Caco-2 (cell line): ENCODE results near the gene KLLN. TPM values are rescaled to one million over a fixed set of nuclear protein-coding genes. Genes with fewer than 3 reads are reported as not detected.
"Not testable (repeated sequence)": the region's sequence is repeated elsewhere in the genome, so short reads cannot be mapped to it uniquely, and the experiment has no call there.

Source experiments
- BruUV-seq: library from RNA; stranded (reverse); fragments of 400-500 nt; replicated peaks from 2 replicates; lab custom pipeline; 2021; lab: Mats Ljungman, UMichigan
- CTCF ChIA-PET: fragments of 300-600 bp; sonication (Branson Sonifier 250); formaldehyde crosslinking; loops from one replicate; lab custom pipeline; 2022; ENCODE audit warnings: antibody characterized with exemption; lab: Charles Lee
- POLR2A ChIA-PET: fragments of 300-600 bp; sonication (Branson Sonifier 250); formaldehyde crosslinking; loops from one replicate; lab custom pipeline; 2022; ENCODE audit warnings: antibody characterized with exemption; lab: Charles Lee
- DNase-seq, 2 experiments: peaks; one replicate each; pipeline versions ENCODE4 v3.0.0 to v3.0.0-alpha.2; 2020 to 2022
- H3K27me3 ChIP-seq: replicated peaks from 2 replicates; pipeline ENCODE4 v1.6.0; 2011; ENCODE audit warnings: low read length; ENCODE audit not compliant: control insufficient read depth, insufficient read depth
- H3K36me3 ChIP-seq: 2 replicates; pipeline ENCODE4 v1.5.1; 2011; ENCODE audit warnings: low read length; ENCODE audit not compliant: control insufficient read depth, insufficient read depth
- H3K4me1 ChIP-seq: fragments of 250-450 bp; sonication (Bioruptor Pico); 2 replicates; pipeline ENCODE4 v1.5.1; 2020; ENCODE audit warnings: mild to moderate bottlenecking
- H3K4me3 ChIP-seq: 2 replicates; pipeline ENCODE4 v1.5.1; 2011; ENCODE audit warnings: low read depth, mild to moderate bottlenecking, control low read depth, low read length
- H3K9me3 ChIP-seq: fragments of 250-450 bp; sonication (Bioruptor Pico); 2 replicates; pipeline ENCODE4 v1.5.1; 2020; ENCODE audit warnings: mild to moderate bottlenecking, moderate library complexity
- H3K27ac Mint-ChIP-seq: one replicate; pipeline ENCODE4 v1.8.0; 2022; ENCODE audit warnings: mixed read lengths; ENCODE audit not compliant: unreplicated experiment
- H3K27me3 Mint-ChIP-seq: one replicate; pipeline ENCODE4 v1.8.0; 2022; ENCODE audit warnings: mixed read lengths; ENCODE audit not compliant: insufficient read depth, unreplicated experiment
- H3K36me3 Mint-ChIP-seq: one replicate; pipeline ENCODE4 v1.8.0; 2022; ENCODE audit warnings: mild to moderate bottlenecking, mixed read lengths; ENCODE audit not compliant: insufficient read depth, unreplicated experiment
- H3K4me1 Mint-ChIP-seq: one replicate; pipeline ENCODE4 v1.8.0; 2022; ENCODE audit warnings: low read depth, mixed read lengths; ENCODE audit not compliant: unreplicated experiment
- H3K4me3 Mint-ChIP-seq: one replicate; pipeline ENCODE4 v1.8.0; 2022; ENCODE audit warnings: mild to moderate bottlenecking, moderate library complexity, mixed read lengths; ENCODE audit not compliant: unreplicated experiment
- H3K9me3 Mint-ChIP-seq: one replicate; pipeline ENCODE4 v1.8.0; 2022; ENCODE audit warnings: mixed read lengths; ENCODE audit not compliant: unreplicated experiment
- intact Hi-C: fragments of 100-400 bp; cut with micrococcal nuclease; formaldehyde crosslinking; loops from one replicate; pipeline ENCODE4 v1.10.0; 2022; ENCODE audit not compliant: unreplicated experiment
- total RNA-seq: library from RNA; stranded (reverse); gene quantifications from 2 replicates; pipeline ENCODE4 v1.2.3, GENCODE V29; 2022
- TF ChIP-seq, protein P1 (sequence below), 2 experiments: fragments of 200-600 bp in 1 of 2; IDR thresholded peaks; 1 replicate in 1 of 2; 2 replicates in 1 of 2; pipeline versions ENCODE4 v1.5.1 to v1.8.0; 2011 to 2022; ENCODE audit warnings: antibody characterized with exemption in 1 of 2, control low read depth in 1 of 2, inconsistent platforms in 1 of 2, low read depth in 1 of 2, low read length in 1 of 2, mild to moderate bottlenecking in 1 of 2, moderate library complexity in 1 of 2; ENCODE audit not compliant: insufficient read depth in 1 of 2, severe bottlenecking in 1 of 2, unreplicated experiment in 1 of 2

KLLN gene
- total RNA-seq, 1 experiment from 2014 or later = 1.2 TPM

DNA sequence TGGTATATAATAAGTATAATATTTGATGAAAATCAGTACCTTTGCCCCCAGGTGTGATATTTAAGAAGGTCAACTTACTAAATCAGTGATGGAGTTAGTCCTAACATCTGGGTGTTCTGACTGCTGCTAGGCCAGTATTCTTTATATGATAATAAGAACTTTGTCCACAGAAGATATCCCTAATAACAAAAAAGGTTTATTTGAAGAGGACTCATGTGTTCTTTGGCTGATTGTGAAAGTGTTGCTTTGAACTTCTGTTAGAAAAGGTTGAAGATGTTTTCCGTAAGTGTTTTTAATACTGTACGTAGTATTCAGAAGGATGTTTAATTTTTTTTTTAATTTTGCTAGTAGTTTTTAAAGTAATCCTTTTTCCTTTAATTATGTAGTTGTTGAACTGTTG, 10.3 kb upstream of the KLLN start:
- Histone ChIP-seq H3K4me1 (0 out of 2 replicates have a peak, but pooled peaks cover 3% of the 10 kb centered on the region), H3K4me3 (no peak overlapping the region), H3K27me3 (no peaks in the 10 kb centered on the region), H3K9me3 (no peaks in the 10 kb centered on the region), H3K36me3 (no peaks in the 10 kb centered on the region)
- Mint-ChIP-seq H3K4me3 (no peak overlapping the region), H3K27me3 (no peaks in the 10 kb centered on the region), H3K27ac (no peak overlapping the region), H3K9me3 (no peaks in the 10 kb centered on the region), H3K36me3 (peaks cover 10% of the 10 kb centered on the region), H3K4me1 (no peaks in the 10 kb centered on the region)
- no peak for DNase-seq
- intact Hi-C loops = no loop called here
- ChIA-PET POLR2A (no interaction called here), CTCF (no interaction called here)
- no TSS peak for BruUV-seq
- TF ChIP-seq, protein P1, sequence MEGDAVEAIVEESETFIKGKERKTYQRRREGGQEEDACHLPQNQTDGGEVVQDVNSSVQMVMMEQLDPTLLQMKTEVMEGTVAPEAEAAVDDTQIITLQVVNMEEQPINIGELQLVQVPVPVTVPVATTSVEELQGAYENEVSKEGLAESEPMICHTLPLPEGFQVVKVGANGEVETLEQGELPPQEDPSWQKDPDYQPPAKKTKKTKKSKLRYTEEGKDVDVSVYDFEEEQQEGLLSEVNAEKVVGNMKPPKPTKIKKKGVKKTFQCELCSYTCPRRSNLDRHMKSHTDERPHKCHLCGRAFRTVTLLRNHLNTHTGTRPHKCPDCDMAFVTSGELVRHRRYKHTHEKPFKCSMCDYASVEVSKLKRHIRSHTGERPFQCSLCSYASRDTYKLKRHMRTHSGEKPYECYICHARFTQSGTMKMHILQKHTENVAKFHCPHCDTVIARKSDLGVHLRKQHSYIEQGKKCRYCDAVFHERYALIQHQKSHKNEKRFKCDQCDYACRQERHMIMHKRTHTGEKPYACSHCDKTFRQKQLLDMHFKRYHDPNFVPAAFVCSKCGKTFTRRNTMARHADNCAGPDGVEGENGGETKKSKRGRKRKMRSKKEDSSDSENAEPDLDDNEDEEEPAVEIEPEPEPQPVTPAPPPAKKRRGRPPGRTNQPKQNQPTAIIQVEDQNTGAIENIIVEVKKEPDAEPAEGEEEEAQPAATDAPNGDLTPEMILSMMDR (IDR thresholded peaks at IDR 0.05; ENCODE audit: insufficient read depth in 1 of 2, low read depth in 1 of 2, low read length in 1 of 2, severe bottlenecking in 1 of 2, unreplicated experiment in 1 of 2) = no peak

DNA sequence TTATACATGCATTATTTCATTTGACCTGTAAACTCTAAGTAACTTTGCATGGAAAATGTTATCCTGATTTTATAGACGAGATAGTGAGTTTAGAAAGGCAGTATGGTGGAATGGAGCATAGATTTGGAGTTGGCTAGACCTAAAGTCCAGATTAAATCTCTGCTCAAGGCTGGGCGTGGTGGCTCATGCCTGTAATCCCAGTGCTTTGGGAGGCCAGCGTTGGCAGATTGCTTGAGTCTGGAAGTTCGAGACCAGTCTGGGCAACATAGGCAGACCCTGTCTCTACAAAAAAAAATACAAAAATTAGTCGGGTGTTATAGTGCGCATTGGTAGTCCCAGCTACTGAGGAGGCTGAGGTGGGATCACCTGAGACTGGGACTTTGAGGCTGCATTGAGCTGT, 9.5 kb upstream of the KLLN start:
- no TSS peak for BruUV-seq
- H3K4me1 Mint-ChIP-seq = no peaks in the 10 kb centered on the region
- no peaks in the 10 kb centered on the region for H3K27me3 Mint-ChIP-seq
- CTCF ChIA-PET = interaction anchor here (0.5 kb wide), 1 partner anchor 115 kb away, joined by 3 read pairs; no protein-coding TSS in a partner anchor
- no peak for DNase-seq
- Histone ChIP-seq H3K36me3 (no peaks in the 10 kb centered on the region), H3K4me1 (peaks cover 8% of the 10 kb centered on the region; the same call in 1 of the 2 replicates), H3K4me3 (no peak overlapping the region), H3K9me3 (no peaks in the 10 kb centered on the region), H3K27me3 (no peaks in the 10 kb centered on the region)
- POLR2A ChIA-PET = no interaction called here
- no peaks in the 10 kb centered on the region for H3K9me3 Mint-ChIP-seq
- TF ChIP-seq, protein P1 (IDR thresholded peaks at IDR 0.05; ENCODE audit: insufficient read depth in 1 of 2, low read depth in 1 of 2, low read length in 1 of 2, severe bottlenecking in 1 of 2, unreplicated experiment in 1 of 2) = no peak
- H3K4me3 Mint-ChIP-seq = no peak overlapping the region
- H3K27ac Mint-ChIP-seq = no peak overlapping the region
- peaks cover 3% of the 10 kb centered on the region for H3K36me3 Mint-ChIP-seq
- intact Hi-C loops = no loop called here

GRCh38 chr10:87869773-87870551, 6.6 kb upstream of the KLLN start:
- Mint-ChIP-seq H3K4me1 (peaks cover 13% of the 10 kb centered on the region), H3K27ac (no peak overlapping the region), H3K36me3 (no peaks in the 10 kb centered on the region), H3K9me3 (no peaks in the 10 kb centered on the region), H3K4me3 (no peak overlapping the region), H3K27me3 (no peaks in the 10 kb centered on the region)
- no peaks in the 10 kb centered on the region for H3K36me3 ChIP-seq
- no peaks in the 10 kb centered on the region for H3K27me3 ChIP-seq
- peaks cover 21% of the 10 kb centered on the region; the same call in 1 of the 2 replicates for H3K4me1 ChIP-seq
- intact Hi-C loops = no loop called here
- ChIA-PET POLR2A (no interaction called here), CTCF (no interaction called here)
- BruUV-seq = no TSS peak
- H3K9me3 ChIP-seq = no peaks in the 10 kb centered on the region
- no peak overlapping the region for H3K4me3 ChIP-seq
- TF ChIP-seq, protein P1 (IDR thresholded peaks at IDR 0.05; ENCODE audit: insufficient read depth in 1 of 2, low read depth in 1 of 2, low read length in 1 of 2, severe bottlenecking in 1 of 2, unreplicated experiment in 1 of 2) = no peak
- DNase-seq = no peak

- POLR2A ChIA-PET, BruUV-seq, DNase-seq: not testable (repeated sequence)
These were observed 5.8 kb upstream of the KLLN start for GRCh38 chr10:87869139-87869538.

More at GRCh38 chr10:87869139-87869538, 5.8 kb upstream of the KLLN start:
- H3K36me3 Mint-ChIP-seq, H3K4me3 Mint-ChIP-seq, CTCF ChIA-PET, H3K27me3 ChIP-seq, H3K9me3 ChIP-seq, H3K27me3 Mint-ChIP-seq, H3K27ac Mint-ChIP-seq, H3K9me3 Mint-ChIP-seq, H3K4me3 ChIP-seq, intact Hi-C loops, H3K36me3 ChIP-seq: not testable (repeated sequence)
- H3K4me1 Mint-ChIP-seq = peaks cover 13% of the 10 kb centered on the region
- peaks cover 21% of the 10 kb centered on the region; the same call in 1 of the 2 replicates for H3K4me1 ChIP-seq
